ENCODE data around the gene UNC45A. TPM values are rescaled to one million over a fixed set of nuclear protein-coding genes. Genes with fewer than 3 reads are reported as not detected.

The UNC45A gene
- total and polyA plus RNA-seq, 7 donors: 28.8 to 63.5 (median 50.4) TPM

- H3K27me3 ChIP-seq: no peaks in the 10 kb centered on the region
- no peaks in the 10 kb centered on the region for H3K9me3 ChIP-seq
- DNase-seq: peak; percentile 49
- H3K4me1 ChIP-seq: peaks cover 0 to 3% (median 2%) of the 10 kb centered on the region in 4 donors
- peaks cover 45 to 83% (median 58%) of the 10 kb centered on the region in 4 donors for H3K36me3 ChIP-seq
- WGBS, 2 donors: 89 to 94% methylated on average over 8 of the region's 8 CpGs
- no peak overlapping the region for H3K4me3 ChIP-seq
- TF ChIP-seq POLR2A (IDR thresholded peaks at IDR 0.05) (no peak), EP300 (IDR thresholded peaks at IDR 0.05) (no peak), POLR2AphosphoS5 (IDR thresholded peaks at IDR 0.05) (no peak), CTCF (IDR thresholded peaks at IDR 0.05) (no peak)
- intact Hi-C loops (cut with DNase I): no loop called here
- no peak overlapping the region for H3K27ac ChIP-seq
Observed at GRCh38 chr15:90891346-90891949, 43.6 kb upstream of the UNC45A start.

GRCh38 chr15:90892023-90892422, 43.1 kb upstream of the UNC45A start:
- no peak for DNase-seq
- H3K4me1 ChIP-seq: no peaks in the 10 kb centered on the region
- 93 to 95% methylated on average over 11 of the region's 11 CpGs for WGBS, 2 donors
- no peak overlapping the region for H3K27ac ChIP-seq
- no peaks in the 10 kb centered on the region for H3K9me3 ChIP-seq
- intact Hi-C loops (cut with DNase I): no loop called here
- H3K36me3 ChIP-seq: peaks cover 45 to 80% (median 56%) of the 10 kb centered on the region in 4 donors
- H3K4me3 ChIP-seq: no peak overlapping the region
- TF ChIP-seq POLR2AphosphoS5 (IDR thresholded peaks at IDR 0.05): no peak
- no peak for TF ChIP-seq EP300 (IDR thresholded peaks at IDR 0.05)
- TF ChIP-seq POLR2A (IDR thresholded peaks at IDR 0.05): no peak
- no peak for TF ChIP-seq CTCF (IDR thresholded peaks at IDR 0.05)
- H3K27me3 ChIP-seq: no peaks in the 10 kb centered on the region

- 96% methylated on average over 29 of the region's 29 CpGs for WGBS, 2 donors
- peaks cover 45 to 73% (median 55%) of the 10 kb centered on the region in 4 donors for H3K36me3 ChIP-seq
- TF ChIP-seq POLR2A (IDR thresholded peaks at IDR 0.05) (no peak), EP300 (IDR thresholded peaks at IDR 0.05) (no peak), POLR2AphosphoS5 (IDR thresholded peaks at IDR 0.05) (no peak), CTCF (IDR thresholded peaks at IDR 0.05) (no peak)
Observed at GRCh38 chr15:90892498-90893174, 42.4 kb upstream of the UNC45A start.

GRCh38 chr15:90893175-90894090, 41.7 kb upstream of the UNC45A start:
- 94 to 96% methylated on average over 33 of the region's 33 CpGs for WGBS, 2 donors
- Histone ChIP-seq H3K9me3 (no peaks in the 10 kb centered on the region), H3K4me3 (no peak overlapping the region), H3K36me3 (peaks cover 45 to 73% (median 55%) of the 10 kb centered on the region in 4 donors), H3K27me3 (no peaks in the 10 kb centered on the region), H3K4me1 (no peaks in the 10 kb centered on the region), H3K27ac (no peak overlapping the region)
- DNase-seq: no peak
- TF ChIP-seq POLR2A (IDR thresholded peaks at IDR 0.05) (no peak), EP300 (IDR thresholded peaks at IDR 0.05) (no peak), CTCF (IDR thresholded peaks at IDR 0.05) (no peak), POLR2AphosphoS5 (IDR thresholded peaks at IDR 0.05) (no peak)
- intact Hi-C loops (cut with DNase I): no loop called here

More at GRCh38 chr15:90892498-90893174, 42.4 kb upstream of the UNC45A start:
- Histone ChIP-seq H3K4me1 (no peaks in the 10 kb centered on the region), H3K4me3 (no peak overlapping the region), H3K27ac (no peak overlapping the region), H3K27me3 (no peaks in the 10 kb centered on the region), H3K9me3 (no peaks in the 10 kb centered on the region)
- intact Hi-C loops (cut with DNase I): no loop called here
- DNase-seq: no peak
